GM19468 (cell line): Measurements from ENCODE around the gene HOMER1.
"Not testable (repeated sequence)": the region's sequence is repeated elsewhere in the genome, so short reads cannot be mapped to it uniquely, and the experiment has no call there.

ENCODE experiments used
- ATAC-seq: cut with Tn5 transposase; IDR thresholded peaks from one replicate; pipeline ENCODE4 v1.9.1; 2021; ENCODE audit warnings: mild to moderate bottlenecking, moderate library complexity, moderate number of reproducible peaks; ENCODE audit not compliant: unreplicated experiment; ENCODE audit errors: extremely low read depth

The HOMER1 gene

GRCh38 chr5:79518718-79519117 is 4.8 kb upstream of the HOMER1 start:
- ATAC-seq: no peak

- ATAC-seq: no peak
Observed at GRCh38 chr5:79517601-79518000, 3.7 kb upstream of the HOMER1 start.

GRCh38 chr5:79516986-79517385 is 3.1 kb upstream of the HOMER1 start:
- ATAC-seq: no peak

- not testable (repeated sequence) for ATAC-seq
Observed at GRCh38 chr5:79516331-79516730, 2.4 kb upstream of the HOMER1 start.

GRCh38 chr5:79514391-79515105 is 614 bp upstream of the HOMER1 start:
- ATAC-seq: peak; percentile 78

GRCh38 chr5:79513308-79513703 is 628 bp downstream of the HOMER1 start:
- ATAC-seq: no peak

GRCh38 chr5:79512471-79513307 is 1.2 kb downstream of the HOMER1 start:
- ATAC-seq: no peak

- ATAC-seq: no peak
Observed at GRCh38 chr5:79512049-79512448, 1.9 kb downstream of the HOMER1 start.

- ATAC-seq: no peak
Observed at GRCh38 chr5:79510638-79511037, 3.3 kb downstream of the HOMER1 start.

- ATAC-seq: no peak
Observed at GRCh38 chr5:79509244-79509885, 4.6 kb downstream of the HOMER1 start.

GRCh38 chr5:79508794-79509193 is 5.1 kb downstream of the HOMER1 start:
- no peak for ATAC-seq

- ATAC-seq: no peak
Observed at GRCh38 chr5:79508354-79508753, 5.6 kb downstream of the HOMER1 start.

GRCh38 chr5:79507251-79508205 is 6.4 kb downstream of the HOMER1 start:
- ATAC-seq: no peak

- ATAC-seq: no peak
Observed at GRCh38 chr5:79505138-79505537, 8.8 kb downstream of the HOMER1 start.

- ATAC-seq: no peak
Observed at GRCh38 chr5:79503794-79504495, 10.0 kb downstream of the HOMER1 start.

GRCh38 chr5:79499640-79500273 is 14.2 kb downstream of the HOMER1 start:
- ATAC-seq: no peak

- ATAC-seq: no peak
Observed at GRCh38 chr5:79495311-79495710, 18.6 kb downstream of the HOMER1 start.

GRCh38 chr5:79493596-79494345 is 20.2 kb downstream of the HOMER1 start:
- no peak for ATAC-seq
